IMR-90 (cell line): ENCODE data around the gene PAX3. TPM values are rescaled to one million over a fixed set of nuclear protein-coding genes. Genes with fewer than 3 reads are reported as not detected.

Experiments
- ATAC-seq: fragments of 200-7000 bp; cut with Tn5 transposase; 2 replicates; pipeline ENCODE4 v1.9.1; 2020; ENCODE audit warnings: low read depth, mild to moderate bottlenecking, moderate library complexity
- BruUV-seq: library from RNA; stranded (reverse); fragments of 400-500 nt; replicated peaks from 2 replicates; lab custom pipeline; 2021; lab: Mats Ljungman, UMichigan
- CTCF ChIA-PET: fragments of 300-600 bp; formaldehyde crosslinking; extraction: SDS; loops from one replicate; lab custom pipeline; 2021; ENCODE audit warnings: antibody characterized with exemption; lab: Yijun Ruan, JAX
- POLR2A ChIA-PET: fragments of 300-600 bp; sonication (Branson Sonifier 250); formaldehyde crosslinking; loops from one replicate; lab custom pipeline; 2022; ENCODE audit warnings: antibody characterized with exemption; ENCODE audit not compliant: unreplicated experiment; lab: Charles Lee
- DNase-seq: peaks from one replicate; pipeline ENCODE4 v3.0.0; 2013
- H2AFZ ChIP-seq: replicated peaks from 2 replicates; pipeline ENCODE3; 2013; ENCODE audit warnings: low read length, mild to moderate bottlenecking; ENCODE audit not compliant: poor library complexity
- H2AK5ac ChIP-seq: 2 replicates; pipeline ENCODE4 v1.6.1; 2013; ENCODE audit warnings: low read depth, low read length, inconsistent platforms
- H2AK9ac ChIP-seq: replicated peaks from 2 replicates; pipeline ENCODE3; 2013; ENCODE audit warnings: mild to moderate bottlenecking, low read depth, low read length, moderate library complexity; ENCODE audit not compliant: poor library complexity
- H2BK120ac ChIP-seq: 2 replicates; pipeline ENCODE4 v1.6.1; 2013; ENCODE audit warnings: low read depth, low read length, inconsistent platforms
- H2BK15ac ChIP-seq: 3 replicates; pipeline ENCODE4 v1.6.1; 2013; ENCODE audit warnings: low read depth, low read length, inconsistent platforms
- H2BK20ac ChIP-seq: 2 replicates; pipeline ENCODE4 v1.6.1; 2013; ENCODE audit warnings: low read depth, mild to moderate bottlenecking, inconsistent platforms, low read length, moderate library complexity
- H2BK5ac ChIP-seq: 2 replicates; pipeline ENCODE4 v1.6.1; 2013; ENCODE audit warnings: mild to moderate bottlenecking, low read depth, low read length, inconsistent platforms; ENCODE audit not compliant: poor library complexity, severe bottlenecking
- H3K14ac ChIP-seq: replicated peaks from 2 replicates; pipeline ENCODE4 v1.6.1; 2013; ENCODE audit warnings: low read depth, low read length, inconsistent platforms
- H3K18ac ChIP-seq: 2 replicates; pipeline ENCODE4 v1.6.1; 2013; ENCODE audit warnings: low read depth, low read length, control low read depth
- H3K23ac ChIP-seq: 2 replicates; pipeline ENCODE4 v1.6.1; 2013; ENCODE audit warnings: low read depth, low read length, inconsistent platforms
- H3K27ac ChIP-seq: 2 replicates; pipeline ENCODE4 v1.5.1; 2013; ENCODE audit warnings: mild to moderate bottlenecking, control low read depth, low read length; ENCODE audit not compliant: insufficient read depth
- H3K27me3 ChIP-seq: 2 replicates; pipeline ENCODE4 v1.6.1; 2013; ENCODE audit warnings: low read length; ENCODE audit not compliant: control insufficient read depth, insufficient read depth
- H3K36me3 ChIP-seq: 2 replicates; pipeline ENCODE4 v1.6.1; 2013; ENCODE audit warnings: low read length, mixed read lengths; ENCODE audit not compliant: control insufficient read depth, insufficient read depth
- H3K4ac ChIP-seq: 2 replicates; pipeline ENCODE4 v1.6.1; 2013; ENCODE audit warnings: low read depth, low read length, inconsistent platforms
- H3K4me1 ChIP-seq: 2 replicates; pipeline ENCODE4 v1.6.1; 2013; ENCODE audit warnings: low read length, mixed read lengths; ENCODE audit not compliant: control insufficient read depth, insufficient read depth
- H3K4me2 ChIP-seq: 2 replicates; pipeline ENCODE4 v1.6.1; 2013; ENCODE audit warnings: low read depth, mild to moderate bottlenecking, control low read depth, low read length, moderate library complexity
- H3K4me3 ChIP-seq: 2 replicates; pipeline ENCODE4 v1.5.1; 2013; ENCODE audit warnings: low read depth, mild to moderate bottlenecking, control low read depth, low read length, moderate library complexity; ENCODE audit not compliant: insufficient read depth
- H3K56ac ChIP-seq: 2 replicates; pipeline ENCODE4 v1.6.1; 2013; ENCODE audit warnings: low read length, inconsistent platforms; ENCODE audit not compliant: insufficient read depth; ENCODE audit errors: extremely low read depth
- H3K79me1 ChIP-seq, 2 experiments: 2 replicates each; pipeline ENCODE4 v1.6.1; 2013; ENCODE audit warnings: low read length in 2 of 2, inconsistent platforms in 1 of 2, low read depth in 1 of 2
- H3K9ac ChIP-seq: 2 replicates; pipeline ENCODE4 v1.6.1; 2013; ENCODE audit warnings: low read depth, low read length, control low read depth
- H3K9me1 ChIP-seq: 2 replicates; pipeline ENCODE4 v1.6.1; 2013; ENCODE audit warnings: low read length, inconsistent platforms; ENCODE audit not compliant: insufficient read depth
- H3K9me3 ChIP-seq: 2 replicates; pipeline ENCODE4 v1.6.1; 2013; ENCODE audit warnings: low read length; ENCODE audit not compliant: control insufficient read depth, insufficient read depth
- H4K20me1 ChIP-seq: 2 replicates; pipeline ENCODE4 v1.6.1; 2013; ENCODE audit warnings: low read length, inconsistent platforms; ENCODE audit not compliant: insufficient read depth
- H4K5ac ChIP-seq: 2 replicates; pipeline ENCODE4 v1.6.1; 2013; ENCODE audit warnings: mild to moderate bottlenecking, low read depth, low read length, control low read depth
- H4K8ac ChIP-seq, 2 experiments: 2 replicates each; pipeline ENCODE4 v1.6.1; 2013; ENCODE audit warnings: low read depth in 2 of 2, low read length in 2 of 2, control low read depth in 1 of 2, inconsistent platforms in 1 of 2
- H4K91ac ChIP-seq: 2 replicates; pipeline ENCODE4 v1.6.1; 2013; ENCODE audit warnings: low read depth, low read length, inconsistent platforms; ENCODE audit not compliant: insufficient read depth
- BHLHE40 ChIP-seq: fragments of 150-350 bp; IDR thresholded peaks from 2 replicates; pipeline ENCODE4 v1.6.1; 2016; ENCODE audit warnings: mild to moderate bottlenecking, low read depth, low read length
- CEBPB ChIP-seq: IDR thresholded peaks from 2 replicates; pipeline ENCODE4 v1.6.1; 2012; ENCODE audit warnings: low read depth, low read length, improper control_type of control experiment
- CHD1 ChIP-seq: IDR thresholded peaks from 2 replicates; pipeline ENCODE4 v1.6.1; 2012; ENCODE audit warnings: low read depth, low read length, improper control_type of control experiment
- CTCF ChIP-seq: conservative IDR thresholded peaks from 2 replicates; pipeline ENCODE4 v1.5.1; 2012; ENCODE audit warnings: mild to moderate bottlenecking, low read depth, low read length, improper control_type of control experiment
- ELK1 ChIP-seq: fragments of 150-350 bp; IDR thresholded peaks from 2 replicates; pipeline ENCODE4 v1.6.1; 2016; ENCODE audit warnings: low read depth, mild to moderate bottlenecking, low read length, moderate library complexity, borderline replicate concordance
- FOS ChIP-seq: fragments of 150-350 bp; IDR thresholded peaks from 2 replicates; pipeline ENCODE4 v1.6.1; 2016; ENCODE audit warnings: low read depth, low read length
- MAFK ChIP-seq: IDR thresholded peaks from 2 replicates; pipeline ENCODE4 v1.6.1; 2012; ENCODE audit warnings: low read depth, low read length, improper control_type of control experiment
- MXI1 ChIP-seq: IDR thresholded peaks from 2 replicates; pipeline ENCODE4 v1.6.1; 2012; ENCODE audit warnings: low read depth, mild to moderate bottlenecking, low read length, moderate library complexity, borderline replicate concordance
- NFE2L2 ChIP-seq: fragments of 150-350 bp; IDR thresholded peaks from 2 replicates; pipeline ENCODE4 v1.6.1; 2016; ENCODE audit warnings: low read depth, mild to moderate bottlenecking, low read length
- POLR2A ChIP-seq: IDR thresholded peaks from 2 replicates; pipeline ENCODE4 v1.6.1; 2012; ENCODE audit warnings: mild to moderate bottlenecking, low read depth, low read length
- RCOR1 ChIP-seq: IDR thresholded peaks from 2 replicates; pipeline ENCODE4 v1.6.1; 2012; ENCODE audit warnings: mild to moderate bottlenecking, low read length, improper control_type of control experiment; ENCODE audit not compliant: insufficient replicate concordance
- RFX5 ChIP-seq: IDR thresholded peaks from 2 replicates; pipeline ENCODE4 v1.8.0; 2012; ENCODE audit warnings: low read depth, mild to moderate bottlenecking, low read length, moderate library complexity
- WGBS, 2 experiments: methylation state at CpG; one replicate each; pipeline versions ENCODE4 v1.1.5 to v1.1.7; 2013; ENCODE audit warnings: missing lambda C conversion rate in 2 of 2; ENCODE audit not compliant: insufficient read length in 1 of 2; ENCODE audit errors: extremely low coverage in 2 of 2; 5-methylcytosine and 5-hydroxymethylcytosine counted together
- dilution Hi-C: fragments of 300-500 bp; cut with HindIII; formaldehyde crosslinking; loops from one replicate; pipeline ENCODE4 v1.14.3; 2018; ENCODE audit warnings: low sequenced_read_pairs; ENCODE audit not compliant: unreplicated experiment
- in situ Hi-C: fragments of 300-500 bp; cut with MboI; formaldehyde crosslinking; loops from 3 replicates; pipeline ENCODE4 v1.14.3; 2019; ENCODE audit warnings: low sequenced_read_pairs, inconsistent platforms, mixed read lengths
- intact Hi-C: fragments of 100-400 bp; cut with micrococcal nuclease; formaldehyde crosslinking; loops from 2 replicates; pipeline ENCODE4 v1.10.0; 2022
- polyA plus RNA-seq, 3 experiments: library from polyadenylated mRNA; depleted of rRNA; stranded (reverse); fragments of >200 nt; gene quantifications; 2 replicates each; pipeline ENCODE4 v1.2.3, GENCODE V29; 2012; ENCODE audit warnings: low replicate concordance in 1 of 3
- total RNA-seq: library from RNA; depleted of rRNA; stranded (reverse); fragments of >200 nt; gene quantifications from 2 replicates; pipeline ENCODE4 v1.2.3, GENCODE V29; 2012
- TF ChIP-seq, protein P1 (sequence below): fragments of 150-350 bp; IDR thresholded peaks from 2 replicates; pipeline ENCODE4 v1.6.1; 2017; ENCODE audit warnings: mild to moderate bottlenecking, antibody characterized with exemption, low read length, low read depth

The PAX3 gene
- total and polyA plus RNA-seq, 2 of the 4 experiments (the other 2 are of a cell fraction) = not detected

- no peak overlapping the region for H2AK9ac ChIP-seq
- no peak overlapping the region for H3K27ac ChIP-seq
- ChIA-PET POLR2A (interaction anchor here (0.6 kb wide), 1 partner anchor 334 kb away, joined by 3 read pairs; no protein-coding TSS in a partner anchor), CTCF (interaction anchor here (0.8 to 2.0 kb wide), 2 partner anchors 12 to 241 kb away, joined by 3 to 4 read pairs; no protein-coding TSS in a partner anchor)
- peaks cover 38% of the 10 kb centered on the region for H3K27me3 ChIP-seq
- peak overlapping the region; percentile 26 for H2AFZ ChIP-seq
- no peak overlapping the region for H3K23ac ChIP-seq
- H4K20me1 ChIP-seq = no peaks in the 10 kb centered on the region
- no peak for TF ChIP-seq FOS
- no peak for TF ChIP-seq POLR2A
- no peak for TF ChIP-seq MAFK
- TF ChIP-seq CEBPB = no peak
- no peak for TF ChIP-seq CTCF
- TF ChIP-seq MXI1 = no peak
- no peak for TF ChIP-seq RFX5
- TF ChIP-seq, protein P1, sequence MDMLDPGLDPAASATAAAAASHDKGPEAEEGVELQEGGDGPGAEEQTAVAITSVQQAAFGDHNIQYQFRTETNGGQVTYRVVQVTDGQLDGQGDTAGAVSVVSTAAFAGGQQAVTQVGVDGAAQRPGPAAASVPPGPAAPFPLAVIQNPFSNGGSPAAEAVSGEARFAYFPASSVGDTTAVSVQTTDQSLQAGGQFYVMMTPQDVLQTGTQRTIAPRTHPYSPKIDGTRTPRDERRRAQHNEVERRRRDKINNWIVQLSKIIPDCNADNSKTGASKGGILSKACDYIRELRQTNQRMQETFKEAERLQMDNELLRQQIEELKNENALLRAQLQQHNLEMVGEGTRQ = no peak
- TF ChIP-seq ELK1 = no peak
- no peak for TF ChIP-seq RCOR1
- TF ChIP-seq CHD1 = no peak
- TF ChIP-seq BHLHE40 = no peak
- no peak for TF ChIP-seq NFE2L2
- intact Hi-C loops = no loop called here
- no peaks in the 10 kb centered on the region for H3K9me1 ChIP-seq
- no peaks in the 10 kb centered on the region for H3K79me1 ChIP-seq
- H2BK15ac ChIP-seq = no peak overlapping the region
- H3K56ac ChIP-seq = no peak overlapping the region
- H2AK5ac ChIP-seq = no peak overlapping the region
- no peak overlapping the region for H3K18ac ChIP-seq
- H4K8ac ChIP-seq = no peak overlapping the region
- no peak for DNase-seq
- in situ Hi-C loops = no loop called here
- H4K91ac ChIP-seq = no peak overlapping the region
- H3K9me3 ChIP-seq = no peaks in the 10 kb centered on the region
- H3K4me3 ChIP-seq = peak overlapping the region; percentile 17; the same call in 1 of the 2 replicates
- no peak overlapping the region for H3K9ac ChIP-seq
- no peak overlapping the region for H4K5ac ChIP-seq
- WGBS, 2 experiments = 5% methylated on average over 14 of the region's 38 CpGs; no CpG with 5 or more reads in 1 of the 2 experiments
- dilution Hi-C loops = no loop called here
- H2BK5ac ChIP-seq = no peak overlapping the region
- ATAC-seq = no peak
- H3K36me3 ChIP-seq = no peaks in the 10 kb centered on the region
- H3K14ac ChIP-seq = no peak overlapping the region
- H2BK120ac ChIP-seq = no peak overlapping the region
- no peak overlapping the region for H2BK20ac ChIP-seq
- H3K4me1 ChIP-seq = no peaks in the 10 kb centered on the region; the same call in 1 of the 2 replicates
- BruUV-seq = no TSS peak
- H3K4ac ChIP-seq = no peak overlapping the region
- H3K4me2 ChIP-seq = peak overlapping the region; percentile 59
These were observed 21.9 kb upstream of the PAX3 start for GRCh38 chr2:222320436-222321395.
